Neuronal stem cell (in vitro differentiated cells): ENCODE results near the gene LRPAP1.
"Not testable (repeated sequence)": the region's sequence is repeated elsewhere in the genome, so short reads cannot be mapped to it uniquely, and the experiment has no call there.

Source experiments
- DNase-seq: peaks from one replicate; pipeline ENCODE4 v3.0.0-alpha.2; 2013; ENCODE audit warnings: low spot score
- H2AFZ ChIP-seq: one replicate; pipeline ENCODE4 v1.6.1; 2013; ENCODE audit warnings: mild to moderate bottlenecking, low read length, inconsistent platforms
- H2AK5ac ChIP-seq: 2 replicates; pipeline ENCODE4 v1.6.1; 2013; ENCODE audit warnings: low read depth, mild to moderate bottlenecking, inconsistent platforms, low read length, moderate library complexity, mixed read lengths
- H2BK120ac ChIP-seq: 2 replicates; pipeline ENCODE4 v1.6.1; 2013; ENCODE audit warnings: low read depth, mild to moderate bottlenecking, inconsistent platforms, low read length, moderate library complexity, mixed read lengths
- H2BK12ac ChIP-seq: one replicate; pipeline ENCODE4 v1.6.1; 2013; ENCODE audit warnings: low read length, inconsistent platforms
- H2BK15ac ChIP-seq: 2 replicates; pipeline ENCODE4 v1.6.1; 2013; ENCODE audit warnings: mild to moderate bottlenecking, low read length, inconsistent platforms, mixed read lengths
- H2BK5ac ChIP-seq: one replicate; pipeline ENCODE4 v1.6.1; 2013; ENCODE audit warnings: inconsistent platforms, mild to moderate bottlenecking, low read length, moderate library complexity
- H3K14ac ChIP-seq: one replicate; pipeline ENCODE4 v1.6.1; 2013; ENCODE audit warnings: low read length, inconsistent platforms
- H3K18ac ChIP-seq: 2 replicates; pipeline ENCODE4 v1.6.1; 2013; ENCODE audit warnings: low read length, inconsistent platforms
- H3K23ac ChIP-seq: 2 replicates; pipeline ENCODE4 v1.6.1; 2013; ENCODE audit warnings: low read depth, mild to moderate bottlenecking, mixed read lengths, low read length, inconsistent platforms; ENCODE audit not compliant: poor library complexity
- H3K27ac ChIP-seq: replicated peaks from 3 replicates; pipeline ENCODE4 v1.5.1; 2013; ENCODE audit warnings: low read length, inconsistent platforms
- H3K27me3 ChIP-seq, 3 experiments: 2 replicates each; pipeline ENCODE4 v1.6.1; 2013; ENCODE audit warnings: low read length in 3 of 3, mild to moderate bottlenecking in 2 of 3, inconsistent platforms in 1 of 3, low read depth in 1 of 3, mixed read lengths in 1 of 3, moderate library complexity in 1 of 3; ENCODE audit not compliant: control insufficient read depth in 3 of 3, insufficient read depth in 3 of 3
- H3K36me3 ChIP-seq, 2 donors: replicated peaks in 1 of 2; 2 replicates each; pipeline ENCODE4 v1.6.1; 2013; ENCODE audit warnings: low read length in 2 of 2; ENCODE audit not compliant: control insufficient read depth in 2 of 2, insufficient read depth in 2 of 2
- H3K4ac ChIP-seq: 2 replicates; pipeline ENCODE4 v1.6.1; 2013; ENCODE audit warnings: inconsistent platforms, mild to moderate bottlenecking, low read length, moderate library complexity
- H3K4me1 ChIP-seq, 2 donors: 1 replicate in 1 of 2; 2 replicates in 1 of 2; pipeline ENCODE4 v1.6.1; 2013; ENCODE audit warnings: low read length in 2 of 2, low read depth in 1 of 2; ENCODE audit not compliant: control insufficient read depth in 2 of 2, insufficient read depth in 1 of 2
- H3K4me2 ChIP-seq: one replicate; pipeline ENCODE4 v1.6.1; 2013; ENCODE audit warnings: mild to moderate bottlenecking, low read length, inconsistent platforms; ENCODE audit not compliant: insufficient read depth, poor library complexity, severe bottlenecking
- H3K4me3 ChIP-seq, 2 donors: 2 replicates each; pipeline ENCODE4 v1.5.1; 2013; ENCODE audit warnings: low read length in 2 of 2, mild to moderate bottlenecking in 2 of 2, inconsistent platforms in 1 of 2, moderate library complexity in 1 of 2
- H3K79me1 ChIP-seq: one replicate; pipeline ENCODE4 v1.6.1; 2013; ENCODE audit warnings: low read depth, mild to moderate bottlenecking, inconsistent platforms, low read length, moderate library complexity
- H3K9ac ChIP-seq: one replicate; pipeline ENCODE4 v1.6.1; 2013; ENCODE audit warnings: mild to moderate bottlenecking, low read depth, low read length, inconsistent platforms; ENCODE audit not compliant: poor library complexity
- H3K9me3 ChIP-seq, 2 donors: replicated peaks in 1 of 2; 2 replicates each; pipeline versions ENCODE3 to v1.6.1; 2013; ENCODE audit warnings: low read length in 2 of 2, mild to moderate bottlenecking in 2 of 2, inconsistent platforms in 1 of 2, low read depth in 1 of 2, mixed read lengths in 1 of 2, moderate library complexity in 1 of 2; ENCODE audit not compliant: control insufficient read depth in 2 of 2, insufficient read depth in 1 of 2
- H4K8ac ChIP-seq: one replicate; pipeline ENCODE4 v1.6.1; 2013; ENCODE audit warnings: low read depth, mild to moderate bottlenecking, inconsistent platforms, low read length, moderate library complexity
- H4K91ac ChIP-seq: one replicate; pipeline ENCODE4 v1.6.1; 2013; ENCODE audit warnings: low read length, low read depth, mild to moderate bottlenecking, inconsistent platforms; ENCODE audit not compliant: poor library complexity
- WGBS, 2 donors: extraction: QIAGEN DNeasy Blood & Tissue Kit; methylation state at CpG; one replicate each; pipeline ENCODE4 v1.1.7; 2013; ENCODE audit warnings: missing lambda C conversion rate in 2 of 2, mixed read lengths in 1 of 2; ENCODE audit not compliant: insufficient read length in 2 of 2, insufficient replicate concordance in 1 of 2; ENCODE audit errors: extremely low coverage in 2 of 2; 5-methylcytosine and 5-hydroxymethylcytosine counted together

Gene LRPAP1

GRCh38 chr4:3551366-3551765 lies 19.1 kb upstream of the LRPAP1 start:
- H2BK15ac ChIP-seq, H2BK5ac ChIP-seq, H3K4me2 ChIP-seq, H2BK120ac ChIP-seq, H2AFZ ChIP-seq, H3K18ac ChIP-seq, H3K4me3 ChIP-seq, H3K23ac ChIP-seq, DNase-seq, H3K9ac ChIP-seq, H2AK5ac ChIP-seq, H4K8ac ChIP-seq, H3K36me3 ChIP-seq, H3K4me1 ChIP-seq, H3K9me3 ChIP-seq, H4K91ac ChIP-seq, H3K14ac ChIP-seq, H3K79me1 ChIP-seq, H3K4ac ChIP-seq, H3K27ac ChIP-seq, H2BK12ac ChIP-seq, H3K27me3 ChIP-seq: not testable (repeated sequence)
- WGBS, 2 donors: no CpG with 5 or more reads among the region's 7 CpGs

GRCh38 chr4:3550792-3551325 lies 18.6 kb upstream of the LRPAP1 start:
- not testable (repeated sequence) for H2BK15ac ChIP-seq, H2BK12ac ChIP-seq, H2AK5ac ChIP-seq, H3K4me1 ChIP-seq, H3K9ac ChIP-seq, H4K91ac ChIP-seq, H3K27me3 ChIP-seq, H3K4ac ChIP-seq, H3K23ac ChIP-seq, H2BK120ac ChIP-seq, H3K36me3 ChIP-seq, H3K9me3 ChIP-seq, H3K4me3 ChIP-seq, H2BK5ac ChIP-seq, H4K8ac ChIP-seq, DNase-seq, H3K4me2 ChIP-seq, H3K79me1 ChIP-seq, H3K14ac ChIP-seq, H2AFZ ChIP-seq, H3K18ac ChIP-seq, H3K27ac ChIP-seq
- WGBS, 2 donors: no CpG with 5 or more reads among the region's 12 CpGs

GRCh38 chr4:3550041-3550440 lies 17.8 kb upstream of the LRPAP1 start:
- H3K9ac ChIP-seq, H4K91ac ChIP-seq, H3K4me3 ChIP-seq, H3K4me1 ChIP-seq, H4K8ac ChIP-seq, H2AFZ ChIP-seq, H3K4me2 ChIP-seq, H3K14ac ChIP-seq, H3K23ac ChIP-seq, H2AK5ac ChIP-seq, H3K27ac ChIP-seq, H3K79me1 ChIP-seq, H3K27me3 ChIP-seq, H2BK120ac ChIP-seq, H3K4ac ChIP-seq, H2BK15ac ChIP-seq, H2BK5ac ChIP-seq, H3K36me3 ChIP-seq, H3K18ac ChIP-seq, H3K9me3 ChIP-seq, DNase-seq, H2BK12ac ChIP-seq: not testable (repeated sequence)
- no CpG with 5 or more reads among the region's 6 CpGs for WGBS, 2 donors

DNA sequence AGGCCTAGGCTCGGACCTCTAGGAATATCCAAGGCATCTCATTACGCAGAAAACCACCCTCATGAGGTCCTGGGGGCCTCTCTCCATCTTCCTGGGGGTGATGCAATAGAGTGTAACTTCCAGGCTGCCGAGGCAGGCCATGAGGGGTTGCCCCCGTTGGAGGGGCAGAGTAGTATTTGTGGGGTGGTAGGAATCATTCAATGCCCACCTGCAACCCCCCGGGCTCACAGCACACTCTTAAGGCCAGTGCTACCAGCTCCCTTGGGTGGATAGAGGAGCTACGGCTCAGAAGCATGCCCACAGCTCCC lies 17.4 kb upstream of the LRPAP1 start:
- not testable (repeated sequence) for H2AFZ ChIP-seq, H2BK120ac ChIP-seq, H3K14ac ChIP-seq, H3K18ac ChIP-seq, DNase-seq, H3K9me3 ChIP-seq, H2BK15ac ChIP-seq, H3K36me3 ChIP-seq, H3K27me3 ChIP-seq, H3K9ac ChIP-seq, H3K79me1 ChIP-seq, H2BK5ac ChIP-seq, H3K4me3 ChIP-seq, H4K8ac ChIP-seq, H2BK12ac ChIP-seq, H2AK5ac ChIP-seq, H4K91ac ChIP-seq, H3K23ac ChIP-seq, H3K4me1 ChIP-seq, H3K4ac ChIP-seq, H3K4me2 ChIP-seq, H3K27ac ChIP-seq
- WGBS, 2 donors: no CpG with 5 or more reads among the region's 6 CpGs
